GM08714 (cell line): ENCODE data around the gene KARS1.
"Not testable (repeated sequence)": the region's sequence is repeated elsewhere in the genome, so short reads cannot be mapped to it uniquely, and the experiment has no call there.

ENCODE experiments used
- H3K4me3 ChIP-seq: fragments of 200-500 bp; sonication (Bioruptor generic); 2 replicates; pipeline ENCODE4 v1.5.1; 2014; ENCODE audit warnings: mild to moderate bottlenecking, low read length, inconsistent platforms
- ZNF274 ChIP-seq: IDR thresholded peaks from 2 replicates; pipeline ENCODE4 v1.6.1; 2012; ENCODE audit warnings: mild to moderate bottlenecking, low read depth, low read length

The KARS1 gene

GRCh38 chr16:75615619-75616018 is 31.8 kb downstream of the KARS1 start:
- H3K4me3 ChIP-seq: no peak overlapping the region
- TF ChIP-seq ZNF274: no peak

- TF ChIP-seq ZNF274: no peak
- H3K4me3 ChIP-seq: no peak overlapping the region
These were observed 33.2 kb downstream of the KARS1 start for GRCh38 chr16:75614066-75614897.

- H3K4me3 ChIP-seq: no peak overlapping the region
- no peak for TF ChIP-seq ZNF274
These were observed 41.0 kb downstream of the KARS1 start for GRCh38 chr16:75606507-75606906.

- no peak for TF ChIP-seq ZNF274
- H3K4me3 ChIP-seq: no peak overlapping the region
These were observed 44.2 kb downstream of the KARS1 start for GRCh38 chr16:75603241-75603640.

- no peak overlapping the region for H3K4me3 ChIP-seq
- no peak for TF ChIP-seq ZNF274
These were observed 47.8 kb downstream of the KARS1 start for GRCh38 chr16:75599452-75600277.

GRCh38 chr16:75593825-75594820 is 53.3 kb downstream of the KARS1 start:
- no peak for TF ChIP-seq ZNF274
- H3K4me3 ChIP-seq: no peak overlapping the region

- no peak overlapping the region for H3K4me3 ChIP-seq
- no peak for TF ChIP-seq ZNF274
These were observed 54.2 kb downstream of the KARS1 start for GRCh38 chr16:75593308-75593707.

GRCh38 chr16:75591927-75592326 is 55.5 kb downstream of the KARS1 start:
- H3K4me3 ChIP-seq: not testable (repeated sequence)

- H3K4me3 ChIP-seq: no peak overlapping the region
- TF ChIP-seq ZNF274: no peak
These were observed 56.3 kb downstream of the KARS1 start for GRCh38 chr16:75590920-75591843.

GRCh38 chr16:75589306-75589705 is 58.2 kb downstream of the KARS1 start:
- no peak overlapping the region for H3K4me3 ChIP-seq
- no peak for TF ChIP-seq ZNF274

GRCh38 chr16:75588716-75589115 is 58.7 kb downstream of the KARS1 start:
- H3K4me3 ChIP-seq: no peak overlapping the region
- TF ChIP-seq ZNF274: no peak

GRCh38 chr16:75584108-75584507 is 63.4 kb downstream of the KARS1 start:
- no peak for TF ChIP-seq ZNF274

GRCh38 chr16:75579281-75579834 is 68.1 kb downstream of the KARS1 start:
- no peak for TF ChIP-seq ZNF274

More at GRCh38 chr16:75584108-75584507, 63.4 kb downstream of the KARS1 start:
- H3K4me3 ChIP-seq: no peak overlapping the region

More at GRCh38 chr16:75579281-75579834, 68.1 kb downstream of the KARS1 start:
- no peak overlapping the region for H3K4me3 ChIP-seq
